COLO829 (cell line): ENCODE results near the gene OR2AT4.
"Not testable (repeated sequence)": the region's sequence is repeated elsewhere in the genome, so short reads cannot be mapped to it uniquely, and the experiment has no call there.

ENCODE experiments used
- DNase-seq: peaks from one replicate; pipeline ENCODE4 v3.0.0; 2012; ENCODE audit warnings: low spot score

OR2AT4 gene

GRCh38 chr11:75096456-75097172 is at the start of gene OR2AT4:
Gene OR2AT4, minus strand, starts transcription at chr11:75096876.
- no peak for DNase-seq

GRCh38 chr11:75145972-75146519 is 49.4 kb upstream of the OR2AT4 start:
- DNase-seq: no peak

GRCh38 chr11:75145196-75145971 is 48.7 kb upstream of the OR2AT4 start:
- no peak for DNase-seq

- no peak for DNase-seq
These were observed 48.0 kb upstream of the OR2AT4 start for GRCh38 chr11:75144716-75145014.

- DNase-seq: no peak
These were observed 46.7 kb upstream of the OR2AT4 start for GRCh38 chr11:75143420-75143731.

GRCh38 chr11:75142714-75143419 is 46.2 kb upstream of the OR2AT4 start:
- peak; percentile 98 for DNase-seq

GRCh38 chr11:75141166-75141565 is 44.5 kb upstream of the OR2AT4 start:
- DNase-seq: no peak

GRCh38 chr11:75140269-75141138 is 43.8 kb upstream of the OR2AT4 start:
- DNase-seq: peak; percentile 41

- no peak for DNase-seq
These were observed 39.0 kb upstream of the OR2AT4 start for GRCh38 chr11:75135651-75136050.

- no peak for DNase-seq
These were observed 38.5 kb upstream of the OR2AT4 start for GRCh38 chr11:75135021-75135650.

- DNase-seq: peak; percentile 81
These were observed 37.3 kb upstream of the OR2AT4 start for GRCh38 chr11:75133976-75134375.

- no peak for DNase-seq
These were observed 35.4 kb upstream of the OR2AT4 start for GRCh38 chr11:75132080-75132479.

- DNase-seq: no peak
These were observed 29.9 kb upstream of the OR2AT4 start for GRCh38 chr11:75126564-75126963.

- no peak for DNase-seq
These were observed 21.9 kb upstream of the OR2AT4 start for GRCh38 chr11:75118577-75118976.

- no peak for DNase-seq
These were observed 17.8 kb upstream of the OR2AT4 start for GRCh38 chr11:75114465-75114864.

GRCh38 chr11:75113030-75113429 is 16.4 kb upstream of the OR2AT4 start:
- no peak for DNase-seq

- DNase-seq: no peak
These were observed 15.5 kb upstream of the OR2AT4 start for GRCh38 chr11:75112200-75112599.

- no peak for DNase-seq
These were observed 10.5 kb upstream of the OR2AT4 start for GRCh38 chr11:75107187-75107586.

- not testable (repeated sequence) for DNase-seq
These were observed 9.4 kb upstream of the OR2AT4 start for GRCh38 chr11:75105967-75106681.

- no peak for DNase-seq
These were observed 8.8 kb upstream of the OR2AT4 start for GRCh38 chr11:75105462-75105925.
